DMS79 (cell line): Measurements from ENCODE around the gene INSYN2A.

Experiments
- DNase-seq: peaks from one replicate; lab custom pipeline; 2025; lab: John Stamatoyannopoulos, UW

INSYN2A gene

DNA sequence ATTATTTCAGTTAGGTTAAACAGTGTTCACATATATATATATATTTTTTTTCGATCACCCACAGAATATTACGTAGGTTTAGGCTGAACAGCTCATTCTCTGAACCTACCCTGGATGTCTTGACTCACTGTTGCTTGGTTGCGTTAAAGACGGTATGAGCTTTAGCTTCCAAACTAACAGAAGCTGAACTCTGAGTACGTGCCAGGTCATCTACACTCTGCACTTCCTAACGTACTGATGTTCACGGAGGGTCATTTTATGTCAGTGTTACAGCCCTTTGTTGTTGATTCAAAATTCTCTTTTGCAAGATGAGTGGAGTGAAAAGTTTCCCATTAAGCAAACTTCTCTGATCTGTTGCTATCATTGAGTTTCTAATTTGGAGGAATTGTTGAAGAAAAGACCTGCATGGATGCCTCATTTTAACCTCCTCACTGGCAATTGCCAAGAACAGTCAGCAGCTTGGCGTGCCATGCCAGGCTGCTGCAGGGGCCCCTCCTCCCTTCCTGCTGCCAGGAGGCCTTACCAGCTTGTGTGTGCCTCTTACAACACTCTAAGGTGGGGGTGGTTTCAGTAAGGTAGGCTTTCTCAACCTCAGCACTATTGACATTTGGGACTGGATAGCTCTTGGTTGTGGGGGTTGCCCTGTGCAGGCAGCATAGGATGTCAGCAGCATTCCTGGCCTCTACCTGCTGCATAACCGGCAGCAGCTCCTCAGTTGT, 44.3 kb downstream of the INSYN2A start:
- no peak for DNase-seq

DNA sequence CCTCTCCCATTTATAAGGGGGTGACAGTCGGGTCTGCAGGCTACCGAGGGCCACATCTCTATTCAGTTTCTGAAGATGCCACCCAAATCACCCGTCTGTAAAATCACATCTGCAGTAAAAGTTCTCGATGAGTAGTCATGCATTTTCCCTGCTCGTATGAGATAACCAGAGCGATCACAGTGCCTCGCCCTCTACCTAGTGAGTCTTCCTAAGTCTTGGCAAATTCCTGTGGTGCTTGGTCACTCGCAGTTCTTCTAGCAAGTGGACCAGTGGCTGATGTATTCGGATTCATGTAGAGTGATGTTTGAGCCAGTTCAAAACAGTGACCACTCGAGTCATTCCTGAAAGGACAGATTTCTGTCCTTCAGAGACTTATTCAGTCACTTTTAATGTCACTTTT, 44.9 kb downstream of the INSYN2A start:
- no peak for DNase-seq

DNA sequence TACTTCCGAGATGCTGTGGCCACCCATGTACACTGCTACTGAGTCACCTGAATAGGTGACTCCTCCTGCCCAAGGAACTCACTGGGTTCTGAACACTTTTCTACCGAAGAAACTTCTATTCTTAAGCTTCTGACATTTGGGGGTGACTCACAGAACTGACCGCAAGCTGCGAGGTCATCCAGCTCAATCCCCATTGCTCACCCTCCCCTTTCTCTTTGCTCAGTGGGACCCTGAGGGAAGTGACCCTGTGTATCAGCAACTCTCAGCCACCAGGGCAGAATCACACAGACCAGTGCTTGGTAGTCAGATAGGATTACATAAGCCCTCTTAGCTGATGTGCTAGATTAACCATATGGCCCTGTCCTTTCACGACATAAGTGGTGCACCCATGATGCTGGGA, 46.3 kb downstream of the INSYN2A start:
- DNase-seq = no peak

DNA sequence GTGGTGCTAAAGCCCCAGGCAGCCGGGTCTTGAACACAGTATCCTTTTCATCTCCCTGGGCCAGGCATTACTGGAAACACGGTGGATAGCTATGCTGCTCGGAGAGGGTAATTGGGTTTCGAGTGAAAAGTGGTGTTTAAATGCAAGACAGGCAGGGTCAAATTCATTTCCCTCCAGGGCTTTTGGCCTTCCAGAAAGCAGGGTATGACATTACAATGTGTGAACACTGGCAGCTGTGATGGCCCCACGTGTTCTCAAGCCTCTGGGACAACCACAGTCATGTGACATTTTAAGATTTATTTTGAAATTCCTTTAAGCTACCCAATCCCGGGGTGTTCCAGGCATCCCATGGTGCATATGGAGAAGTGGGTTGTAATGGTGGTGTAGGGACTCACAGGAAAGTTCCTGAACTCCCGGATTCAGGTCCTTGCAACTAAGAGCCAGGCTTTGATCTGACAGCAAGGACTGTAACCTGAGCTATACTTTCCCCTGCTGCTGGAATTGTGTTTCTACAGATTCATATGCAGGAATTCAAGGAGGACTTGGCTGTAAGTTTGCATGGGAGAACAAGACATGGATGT, 46.8 kb downstream of the INSYN2A start:
- no peak for DNase-seq

DNA sequence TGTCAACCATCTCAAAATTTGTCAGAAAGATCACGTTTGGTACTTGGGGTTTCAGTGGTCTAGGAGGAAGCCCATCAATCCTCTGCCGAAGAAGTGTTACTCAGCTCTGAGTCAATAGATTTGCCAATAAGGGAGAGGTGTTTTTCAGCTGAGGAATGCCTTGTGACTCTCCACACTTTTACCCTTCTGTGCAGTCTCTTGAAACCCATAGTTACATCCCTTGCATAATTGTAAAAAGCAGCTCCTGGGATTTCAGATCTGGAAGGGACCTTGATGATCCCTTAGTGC, 47.5 kb downstream of the INSYN2A start:
- DNase-seq = no peak

DNA sequence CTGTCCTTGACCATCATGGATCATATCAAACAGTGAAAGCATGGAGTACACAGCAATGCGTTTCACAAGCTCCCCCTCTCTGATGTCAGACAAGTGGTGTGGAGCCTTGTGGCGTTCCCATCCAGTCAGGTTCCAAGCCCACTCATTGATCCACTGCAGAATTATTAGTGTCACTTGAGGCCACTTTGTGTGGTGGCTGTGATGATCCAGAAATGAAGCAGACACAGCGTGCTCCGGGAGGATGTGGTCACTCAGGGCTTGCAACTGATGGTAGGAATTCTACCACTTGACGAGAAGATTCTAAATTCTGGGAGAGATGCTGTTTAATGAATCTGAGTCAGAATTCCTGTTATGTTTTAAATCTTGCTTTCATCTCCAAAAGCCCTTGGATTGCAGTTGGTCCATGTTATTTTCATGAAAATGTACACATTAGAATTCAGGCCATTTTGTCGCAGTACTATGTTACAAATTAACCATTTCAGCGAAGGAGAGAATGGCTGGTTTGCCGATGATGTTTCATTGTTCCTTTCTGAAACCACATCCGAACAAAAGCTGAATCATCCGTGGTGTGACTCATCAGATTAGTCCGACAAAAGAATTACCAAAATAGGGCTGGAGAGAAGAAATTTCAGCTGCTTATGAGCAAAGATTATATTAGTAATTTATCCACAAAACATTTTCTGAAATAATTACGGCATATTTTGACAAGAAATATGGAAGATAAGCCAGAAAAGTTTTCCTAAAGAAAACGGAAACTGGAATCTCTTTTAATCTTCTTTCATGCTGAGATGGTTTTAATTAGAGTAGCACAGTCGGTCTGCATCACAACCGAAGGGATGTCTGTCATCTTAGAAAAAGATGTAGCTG, 48.1 kb downstream of the INSYN2A start:
- no peak for DNase-seq

DNA sequence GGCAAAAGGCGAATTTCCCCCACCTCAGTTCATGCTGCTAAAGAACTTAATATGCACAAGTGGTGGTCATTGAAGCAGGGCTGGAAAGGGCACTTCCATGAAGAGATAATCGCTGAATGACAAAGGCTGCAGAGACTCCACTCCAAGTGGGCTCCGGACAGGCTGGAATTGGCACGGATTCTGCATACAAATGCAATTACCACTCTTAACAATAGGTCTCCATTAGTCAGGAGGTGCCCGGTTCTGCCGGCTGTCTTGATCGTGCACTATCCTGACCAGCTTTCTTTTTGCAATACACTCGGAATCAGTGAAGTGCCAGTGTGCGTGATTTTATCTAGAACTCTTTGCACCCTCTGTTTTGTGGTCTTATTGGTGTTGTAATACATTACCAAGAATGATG, 49.7 kb downstream of the INSYN2A start:
- DNase-seq = no peak
